Sigmoid colon (tissue), 7 donors: ENCODE data around the gene PPM1E. TPM values are rescaled to one million over a fixed set of nuclear protein-coding genes. Genes with fewer than 3 reads are reported as not detected.

Source experiments
- DNase-seq: peaks from one replicate; pipeline ENCODE4 v3.0.0-alpha.2; 2019
- H3K27ac ChIP-seq, 4 donors: fragments of 200-600 bp; sonication (generic); one replicate each; pipeline ENCODE4 v1.5.1; 2016 to 2019; ENCODE audit warnings: mild to moderate bottlenecking in 1 of 4
- H3K27me3 ChIP-seq, 3 donors: fragments of 200-600 bp; sonication (generic); one replicate each; pipeline ENCODE4 v1.5.1; 2019; ENCODE audit warnings: mild to moderate bottlenecking in 1 of 3
- H3K36me3 ChIP-seq, 4 donors: fragments of 200-600 bp; sonication (generic); one replicate each; pipeline ENCODE4 v1.5.1; 2016 to 2019
- H3K4me1 ChIP-seq, 4 donors: fragments of 200-600 bp; sonication (generic); one replicate each; pipeline ENCODE4 v1.5.1; 2017 to 2019
- H3K4me3 ChIP-seq, 4 donors: fragments of 200-600 bp; sonication (generic); one replicate each; pipeline ENCODE4 v1.5.1; 2017 to 2019; ENCODE audit warnings: mild to moderate bottlenecking in 2 of 4, moderate library complexity in 1 of 4
- H3K9me3 ChIP-seq, 4 donors: fragments of 200-600 bp in 3 of 4; sonication (generic) in 3 of 4; one replicate each; pipeline versions ENCODE4 v1.5.1 to v1.6.1; 2013 to 2019
- EP300 ChIP-seq, 4 donors: sonication (generic); formaldehyde crosslinking; IDR thresholded peaks; one replicate each; pipeline ENCODE4 v1.6.1; 2017; ENCODE audit warnings: antibody characterized with exemption in 4 of 4
- POLR2A ChIP-seq, 2 donors: fragments of 450-650 bp; IDR thresholded peaks; one replicate each; pipeline ENCODE4 v1.6.1; 2016; ENCODE audit warnings: antibody characterized with exemption in 2 of 2, mild to moderate bottlenecking in 2 of 2, moderate library complexity in 2 of 2
- POLR2AphosphoS5 ChIP-seq, 4 donors: sonication (generic); formaldehyde crosslinking; IDR thresholded peaks; one replicate each; pipeline ENCODE4 v1.6.1; 2017; ENCODE audit warnings: antibody characterized with exemption in 4 of 4
- WGBS, 2 donors: extraction: QIAGEN DNeasy Blood & Tissue Kit; methylation state at CpG; one replicate each; pipeline ENCODE4 v1.1.7; 2013; 5-methylcytosine and 5-hydroxymethylcytosine counted together
- intact Hi-C: fragments of 100-400 bp; cut with DNase I; formaldehyde crosslinking; loops from one replicate; pipeline ENCODE4 v1.15.1; 2023
- polyA plus RNA-seq, 3 donors: library from polyadenylated mRNA; stranded (reverse); fragments of 200-250 nt; gene quantifications; one replicate each; pipeline ENCODE4 v1.2.3, GENCODE V29; 2013
- total RNA-seq, 4 donors: library from RNA; depleted of rRNA; stranded (reverse); fragments of >200 nt; gene quantifications; one replicate each; pipeline ENCODE4 v1.1.0, GENCODE V29; 2016
- TF ChIP-seq, protein P1 (sequence below), 4 experiments: fragments of 450-650 bp in 3 of 4; fragments of 200-600 bp in 1 of 4; IDR thresholded peaks; one replicate each; pipeline ENCODE4 v1.5.1; 2016 to 2019; ENCODE audit warnings: antibody characterized with exemption in 4 of 4, mild to moderate bottlenecking in 3 of 4, moderate library complexity in 2 of 4
- donor health status: healthy with polysubstance abuse.
- donor health status: Bipolar disorder and iron deficiency.
- donor health status: healthy.

The PPM1E gene
- total and polyA plus RNA-seq, 7 donors: 0.16 to 0.55 (median 0.36) TPM; not detected in 2

DNA sequence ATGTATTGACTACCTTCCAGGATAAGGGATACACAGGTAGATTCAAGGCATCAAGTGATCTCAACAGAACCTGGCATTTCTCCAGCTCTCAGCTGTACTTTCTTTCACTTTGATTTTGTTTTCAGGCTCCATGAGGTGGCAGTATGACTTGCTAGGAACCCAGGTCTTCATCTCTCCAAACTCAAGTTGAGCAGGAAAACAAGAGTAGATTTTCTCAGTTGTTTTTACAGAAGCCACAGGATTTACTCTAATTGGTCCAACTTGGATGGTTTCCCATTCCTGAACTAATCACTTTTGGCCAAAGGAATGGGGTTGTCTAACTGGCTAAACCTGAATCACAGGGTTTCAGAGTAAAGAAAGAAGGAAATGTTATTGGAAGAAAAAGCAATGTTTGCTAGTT lies 204.4 kb downstream of the PPM1E start:
- no peaks in the 10 kb centered on the region for H3K36me3 ChIP-seq
- no peaks in the 10 kb centered on the region for H3K9me3 ChIP-seq
- H3K27ac ChIP-seq: no peak overlapping the region
- no peak for TF ChIP-seq POLR2AphosphoS5 (IDR thresholded peaks at IDR 0.05)
- TF ChIP-seq POLR2A (IDR thresholded peaks at IDR 0.05): no peak
- TF ChIP-seq, protein P1, sequence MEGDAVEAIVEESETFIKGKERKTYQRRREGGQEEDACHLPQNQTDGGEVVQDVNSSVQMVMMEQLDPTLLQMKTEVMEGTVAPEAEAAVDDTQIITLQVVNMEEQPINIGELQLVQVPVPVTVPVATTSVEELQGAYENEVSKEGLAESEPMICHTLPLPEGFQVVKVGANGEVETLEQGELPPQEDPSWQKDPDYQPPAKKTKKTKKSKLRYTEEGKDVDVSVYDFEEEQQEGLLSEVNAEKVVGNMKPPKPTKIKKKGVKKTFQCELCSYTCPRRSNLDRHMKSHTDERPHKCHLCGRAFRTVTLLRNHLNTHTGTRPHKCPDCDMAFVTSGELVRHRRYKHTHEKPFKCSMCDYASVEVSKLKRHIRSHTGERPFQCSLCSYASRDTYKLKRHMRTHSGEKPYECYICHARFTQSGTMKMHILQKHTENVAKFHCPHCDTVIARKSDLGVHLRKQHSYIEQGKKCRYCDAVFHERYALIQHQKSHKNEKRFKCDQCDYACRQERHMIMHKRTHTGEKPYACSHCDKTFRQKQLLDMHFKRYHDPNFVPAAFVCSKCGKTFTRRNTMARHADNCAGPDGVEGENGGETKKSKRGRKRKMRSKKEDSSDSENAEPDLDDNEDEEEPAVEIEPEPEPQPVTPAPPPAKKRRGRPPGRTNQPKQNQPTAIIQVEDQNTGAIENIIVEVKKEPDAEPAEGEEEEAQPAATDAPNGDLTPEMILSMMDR (IDR thresholded peaks at IDR 0.05): no peak
- no peak for DNase-seq
- no peaks in the 10 kb centered on the region for H3K4me1 ChIP-seq
- H3K27me3 ChIP-seq: no peaks in the 10 kb centered on the region
- intact Hi-C loops: no loop called here
- H3K4me3 ChIP-seq: no peak overlapping the region

DNA sequence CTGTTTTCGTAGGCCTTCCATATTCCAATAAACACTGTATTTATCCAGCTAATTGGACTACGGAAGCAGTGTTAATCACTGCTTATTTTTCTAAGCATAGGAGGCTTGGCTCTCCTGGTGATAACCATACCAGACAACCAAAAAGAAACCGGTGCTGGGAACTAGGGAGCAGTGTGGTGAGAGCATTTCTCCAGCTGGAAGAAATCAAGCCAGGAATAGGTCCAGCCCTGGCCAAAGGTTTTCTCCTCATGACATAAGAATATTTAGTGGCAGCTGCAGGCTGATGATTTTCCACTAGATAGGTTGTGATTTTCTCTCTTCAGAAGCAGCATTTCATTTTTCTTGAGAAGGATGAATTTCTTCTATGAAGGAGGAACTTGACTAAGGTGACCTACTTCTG lies 209.6 kb downstream of the PPM1E start:
- intact Hi-C loops: no loop called here
- no peaks in the 10 kb centered on the region for H3K27me3 ChIP-seq
- H3K36me3 ChIP-seq: no peaks in the 10 kb centered on the region
- 82 to 85% methylated on average over 3 of the region's 3 CpGs for WGBS, 2 donors
- TF ChIP-seq, protein P1 (IDR thresholded peaks at IDR 0.05): no peak
- TF ChIP-seq EP300 (IDR thresholded peaks at IDR 0.05): no peak
- TF ChIP-seq POLR2A (IDR thresholded peaks at IDR 0.05): no peak
- TF ChIP-seq POLR2AphosphoS5 (IDR thresholded peaks at IDR 0.05): no peak
- DNase-seq: no peak
- no peaks in the 10 kb centered on the region for H3K4me1 ChIP-seq
- no peaks in the 10 kb centered on the region for H3K9me3 ChIP-seq
- no peak overlapping the region for H3K27ac ChIP-seq
- H3K4me3 ChIP-seq: no peak overlapping the region

- Histone ChIP-seq H3K4me3 (no peak overlapping the region), H3K36me3 (no peaks in the 10 kb centered on the region), H3K9me3 (no peaks in the 10 kb centered on the region), H3K27ac (no peak overlapping the region), H3K27me3 (no peaks in the 10 kb centered on the region), H3K4me1 (no peaks in the 10 kb centered on the region)
- 84 to 97% methylated on average over 3 of the region's 3 CpGs for WGBS, 2 donors
- TF ChIP-seq POLR2AphosphoS5 (IDR thresholded peaks at IDR 0.05): no peak
- no peak for TF ChIP-seq EP300 (IDR thresholded peaks at IDR 0.05)
- TF ChIP-seq, protein P1 (IDR thresholded peaks at IDR 0.05): no peak
- no peak for TF ChIP-seq POLR2A (IDR thresholded peaks at IDR 0.05)
- intact Hi-C loops: no loop called here
- no peak for DNase-seq
Measured at GRCh38 chr17:58966208-58966607, 210.6 kb downstream of the PPM1E start.

DNA sequence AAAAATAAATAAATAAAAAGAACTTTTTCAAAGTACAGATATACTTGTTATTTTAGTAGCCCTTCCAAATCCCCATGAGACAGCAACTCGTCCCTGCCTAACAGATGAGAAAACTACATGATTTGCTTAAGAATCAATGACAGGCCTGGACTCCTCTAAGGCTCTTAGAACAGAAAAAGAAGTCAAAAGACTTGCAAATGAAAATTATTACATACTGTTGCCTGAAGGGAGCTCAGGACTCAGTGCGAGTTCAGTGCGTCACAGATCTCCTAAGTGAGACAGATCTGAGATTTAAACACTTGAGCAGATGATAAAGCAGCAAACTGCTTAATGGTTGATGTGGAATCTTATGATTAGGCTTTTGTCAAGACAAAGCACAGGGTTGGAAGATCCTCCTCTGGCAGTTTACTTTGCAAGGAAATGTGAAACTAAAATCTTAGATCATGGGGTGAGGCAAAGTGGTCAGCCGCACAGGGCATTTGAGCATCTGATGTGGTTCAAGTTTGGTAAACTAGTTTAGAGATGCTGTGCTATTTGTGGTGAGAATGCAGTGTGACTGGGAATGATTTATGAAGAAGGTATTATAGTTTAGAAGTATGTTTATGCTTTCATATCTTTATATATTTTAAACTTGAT lies 212.9 kb downstream of the PPM1E start:
- no peak for TF ChIP-seq POLR2AphosphoS5 (IDR thresholded peaks at IDR 0.05)
- no peak for TF ChIP-seq POLR2A (IDR thresholded peaks at IDR 0.05)
- TF ChIP-seq, protein P1 (IDR thresholded peaks at IDR 0.05): no peak
- TF ChIP-seq EP300 (IDR thresholded peaks at IDR 0.05): no peak
- intact Hi-C loops: no loop called here

DNA sequence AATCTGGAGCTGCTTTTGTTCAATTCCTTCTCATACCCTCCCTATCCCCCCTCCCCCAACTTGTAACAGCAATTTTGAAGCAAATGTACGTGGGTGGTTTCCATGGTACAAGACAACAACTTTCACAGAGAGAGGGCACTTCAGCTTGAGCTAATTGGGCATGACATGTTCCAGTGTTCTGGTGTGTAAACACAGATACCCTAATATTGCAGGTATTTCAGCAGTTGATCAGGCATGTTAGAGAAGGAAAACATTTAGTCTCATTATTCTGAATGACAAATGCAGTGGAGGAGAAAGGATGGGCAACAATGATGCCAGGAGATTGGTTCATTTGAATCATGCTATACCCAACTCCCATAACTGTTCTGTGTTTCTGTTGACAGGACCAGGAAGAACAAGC lies 213.5 kb downstream of the PPM1E start:
- 46 to 48% methylated on average over 1 of the region's 1 CpG for WGBS, 2 donors
- no peaks in the 10 kb centered on the region for H3K4me1 ChIP-seq
- TF ChIP-seq EP300 (IDR thresholded peaks at IDR 0.05): no peak
- TF ChIP-seq, protein P1 (IDR thresholded peaks at IDR 0.05): no peak
- TF ChIP-seq POLR2A (IDR thresholded peaks at IDR 0.05): no peak
- TF ChIP-seq POLR2AphosphoS5 (IDR thresholded peaks at IDR 0.05): no peak

More for the DNA sequence above, 212.9 kb downstream of the PPM1E start:
- Histone ChIP-seq H3K4me1 (no peaks in the 10 kb centered on the region), H3K4me3 (no peak overlapping the region), H3K27ac (no peak overlapping the region), H3K9me3 (no peaks in the 10 kb centered on the region), H3K27me3 (no peaks in the 10 kb centered on the region), H3K36me3 (no peaks in the 10 kb centered on the region)
- DNase-seq: no peak
- 84 to 90% methylated on average over 4 of the region's 4 CpGs for WGBS, 2 donors

More for the DNA sequence above, 213.5 kb downstream of the PPM1E start:
- Histone ChIP-seq H3K27ac (no peak overlapping the region), H3K9me3 (no peaks in the 10 kb centered on the region), H3K4me3 (no peak overlapping the region), H3K27me3 (no peaks in the 10 kb centered on the region), H3K36me3 (no peaks in the 10 kb centered on the region)
- intact Hi-C loops: no loop called here
- DNase-seq: no peak
